Anterior cingulate cortex (tissue), 58 donors: ENCODE data around the gene OR9G1.
"Not testable (repeated sequence)": the region's sequence is repeated elsewhere in the genome, so short reads cannot be mapped to it uniquely, and the experiment has no call there.

Experiments
- DNase-seq, 58 donors: peaks; one replicate each; lab custom pipeline; 2025; lab: John Stamatoyannopoulos, UW

Gene OR9G1, protein sequence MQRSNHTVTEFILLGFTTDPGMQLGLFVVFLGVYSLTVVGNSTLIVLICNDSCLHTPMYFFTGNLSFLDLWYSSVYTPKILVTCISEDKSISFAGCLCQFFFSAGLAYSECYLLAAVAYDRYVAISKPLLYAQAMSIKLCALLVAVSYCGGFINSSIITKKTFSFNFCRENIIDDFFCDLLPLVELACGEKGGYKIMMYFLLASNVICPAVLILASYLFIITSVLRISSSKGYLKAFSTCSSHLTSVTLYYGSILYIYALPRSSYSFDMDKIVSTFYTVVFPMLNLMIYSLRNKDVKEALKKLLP

GRCh38 chr11:56698795-56699194 lies at the start of gene OR9G1:
Gene OR9G1 (plus strand): TSS chr11:56699095. CDS start chr11:56700388, 1,293 bp downstream.
- no peak for DNase-seq

- DNase-seq = no peak
Measured at GRCh38 chr11:56659755-56660154, 39.1 kb upstream of the OR9G1 start.

DNA sequence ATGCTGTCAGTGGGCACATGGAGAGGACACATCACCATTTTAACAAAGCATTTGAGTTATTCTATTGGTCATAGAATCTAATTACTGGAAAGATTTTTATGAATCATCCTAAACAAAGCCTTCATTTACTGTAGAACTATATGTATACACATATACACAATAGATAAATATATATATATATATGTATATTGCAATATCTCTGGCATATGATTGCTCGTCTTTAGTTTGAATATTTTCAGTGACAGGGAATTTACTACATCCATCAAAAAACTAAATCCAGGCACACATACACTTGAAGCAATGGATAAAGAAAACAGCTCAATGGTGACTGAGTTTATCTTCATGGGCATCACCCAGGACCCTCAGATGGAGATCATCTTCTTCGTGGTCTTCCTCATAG lies 35.5 kb upstream of the OR9G1 start, which contains the start of gene OR5AR1:
Gene OR5AR1, plus strand, starts transcription at position 301 of the 400 bp plus-strand sequence. Its CDS starts 0 bp downstream, at position 301.
- DNase-seq = no peak

- no peak for DNase-seq
Measured at GRCh38 chr11:56670984-56671383, 27.9 kb upstream of the OR9G1 start.

DNA sequence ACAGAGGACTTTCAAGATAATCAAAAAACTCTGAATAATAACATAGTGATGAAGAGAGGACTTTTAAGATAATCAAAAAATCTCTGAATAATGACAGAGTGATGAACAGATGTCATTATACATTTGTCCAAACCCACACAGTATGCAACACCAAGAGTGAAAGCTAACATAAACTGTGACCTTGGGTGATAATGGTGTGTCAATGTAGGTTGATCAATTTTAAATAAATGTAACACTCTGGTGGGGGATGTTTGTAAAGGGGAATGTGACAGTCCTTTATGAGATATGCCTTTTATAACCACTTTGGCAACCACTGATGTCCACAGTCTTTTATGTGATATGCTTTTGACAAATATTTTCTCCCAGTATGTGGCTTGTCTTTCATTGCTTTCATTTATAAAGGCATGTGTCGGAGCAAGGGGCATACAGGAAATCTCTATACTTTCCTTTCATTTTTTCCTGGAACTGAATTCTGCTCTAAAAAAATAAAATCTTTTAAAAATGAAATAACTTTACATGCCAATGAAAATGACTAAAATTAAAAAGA lies 10.3 kb upstream of the OR9G1 start:
- DNase-seq = no peak

DNA sequence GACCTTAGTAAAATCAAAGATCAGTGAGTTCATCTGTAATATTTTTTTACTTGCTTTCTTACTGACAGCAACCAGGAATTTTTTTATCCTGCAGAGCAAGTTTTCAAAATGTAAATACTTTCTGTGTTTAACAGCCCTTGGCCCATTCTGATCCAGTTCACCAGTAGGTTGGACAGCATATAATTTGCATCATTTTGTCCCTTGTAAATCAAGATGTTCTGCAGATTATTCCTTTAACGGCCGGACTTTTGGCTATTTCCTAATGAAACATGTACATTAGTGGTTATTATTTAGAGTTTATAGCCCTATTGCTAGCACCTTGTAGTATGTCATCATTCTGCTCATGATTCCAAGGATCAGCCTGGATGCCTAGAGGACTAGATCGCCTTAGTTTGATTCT lies 7.7 kb upstream of the OR9G1 start:
- DNase-seq = not testable (repeated sequence)

GRCh38 chr11:56693428-56693827 lies 5.5 kb upstream of the OR9G1 start:
- no peak for DNase-seq

- DNase-seq = no peak
Measured at GRCh38 chr11:56700242-56700913, 1.5 kb downstream of the OR9G1 start.

DNA sequence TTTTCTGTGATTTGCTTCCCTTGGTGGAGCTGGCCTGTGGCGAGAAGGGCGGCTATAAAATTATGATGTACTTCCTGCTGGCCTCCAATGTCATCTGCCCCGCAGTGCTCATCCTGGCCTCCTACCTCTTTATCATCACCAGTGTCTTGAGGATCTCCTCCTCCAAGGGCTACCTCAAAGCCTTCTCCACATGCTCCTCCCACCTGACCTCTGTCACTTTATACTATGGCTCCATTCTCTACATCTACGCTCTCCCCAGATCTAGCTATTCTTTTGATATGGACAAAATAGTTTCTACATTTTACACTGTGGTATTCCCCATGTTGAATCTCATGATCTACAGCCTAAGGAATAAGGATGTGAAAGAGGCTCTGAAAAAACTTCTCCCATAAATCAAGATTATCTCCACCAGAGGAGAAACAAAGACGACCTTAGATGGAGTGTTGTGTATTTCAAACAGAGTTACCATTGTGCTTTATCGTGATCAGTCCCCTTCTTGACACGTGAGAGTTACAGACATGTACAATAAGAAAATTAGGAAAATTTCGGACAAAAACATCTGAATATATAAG lies 2.1 kb downstream of the OR9G1 start:
- DNase-seq = no peak

- no peak for DNase-seq
Measured at GRCh38 chr11:56705784-56706396, 7.0 kb downstream of the OR9G1 start.

- no peak for DNase-seq
Measured at GRCh38 chr11:56706486-56706885, 7.6 kb downstream of the OR9G1 start.

DNA sequence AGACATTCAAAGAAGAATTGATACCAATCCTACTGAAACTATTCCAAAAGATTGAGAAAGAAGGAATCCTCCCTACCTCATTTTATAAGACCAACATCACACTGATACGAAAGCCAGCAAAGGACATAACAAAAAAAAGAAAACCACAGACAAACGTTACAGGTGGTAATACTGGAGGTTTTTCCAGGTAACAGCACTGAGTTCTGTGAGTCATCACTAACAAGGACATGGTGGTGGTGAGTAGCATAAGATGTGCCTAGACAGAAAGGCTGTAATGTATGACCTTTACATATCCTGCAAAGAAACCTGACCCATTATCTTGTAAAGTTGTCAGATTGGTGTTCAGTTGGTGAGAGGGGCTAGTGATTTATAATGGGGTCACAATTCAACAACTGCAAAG lies 15.3 kb downstream of the OR9G1 start:
- no peak for DNase-seq

DNA sequence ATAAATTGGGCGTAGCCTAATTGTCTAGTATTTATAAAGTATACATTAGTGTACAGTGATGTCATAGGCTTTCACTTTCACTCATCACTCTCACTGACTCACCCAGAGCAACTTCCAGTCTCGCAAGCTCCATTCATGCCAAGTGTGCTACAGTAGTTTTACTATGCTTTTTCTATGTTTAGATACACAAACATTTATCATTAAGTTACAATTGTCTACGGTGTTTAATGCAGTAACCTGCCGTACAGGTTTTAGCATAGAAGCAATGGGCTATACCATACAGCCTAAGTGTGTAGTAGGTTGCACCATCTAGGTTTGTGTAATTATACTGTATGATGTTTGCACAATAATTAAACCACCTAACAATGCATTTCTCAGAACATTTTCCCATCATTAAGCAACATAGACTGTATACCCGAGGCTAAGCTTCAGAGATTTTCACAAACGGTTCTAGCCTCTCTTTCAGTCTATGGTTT lies 17.5 kb downstream of the OR9G1 start:
- no peak for DNase-seq

GRCh38 chr11:56720513-56720912 lies 21.6 kb downstream of the OR9G1 start:
- no peak for DNase-seq

- no peak for DNase-seq
Measured at GRCh38 chr11:56740107-56740506, 41.2 kb downstream of the OR9G1 start.

- DNase-seq = no peak
Measured at GRCh38 chr11:56740886-56741285, 42.0 kb downstream of the OR9G1 start.

DNA sequence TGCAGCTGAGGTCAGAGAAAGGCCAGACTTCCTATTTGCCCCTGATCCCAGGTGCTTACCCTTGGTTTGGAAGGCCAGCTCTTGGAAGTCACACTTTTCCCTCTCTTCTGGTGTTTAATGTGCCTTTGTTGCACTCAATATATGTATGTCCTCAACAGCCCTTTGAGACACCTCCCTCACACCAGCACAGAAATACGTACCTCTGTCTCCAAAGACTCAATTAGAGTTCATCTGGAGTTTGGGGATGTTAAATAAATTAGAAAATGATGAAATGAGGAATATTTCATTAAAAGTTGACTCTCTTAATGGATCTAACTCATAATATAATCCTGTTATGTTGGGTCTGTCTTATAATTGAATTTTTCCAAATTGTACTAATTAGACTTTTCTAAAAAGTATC lies 49.7 kb downstream of the OR9G1 start, which contains the start of gene OR9G4:
Gene OR9G4, minus strand, starts transcription at position 101 of the 400 bp plus-strand sequence. CDS start 4,931 bp downstream, outside the sequence.
- DNase-seq = no peak

DNA sequence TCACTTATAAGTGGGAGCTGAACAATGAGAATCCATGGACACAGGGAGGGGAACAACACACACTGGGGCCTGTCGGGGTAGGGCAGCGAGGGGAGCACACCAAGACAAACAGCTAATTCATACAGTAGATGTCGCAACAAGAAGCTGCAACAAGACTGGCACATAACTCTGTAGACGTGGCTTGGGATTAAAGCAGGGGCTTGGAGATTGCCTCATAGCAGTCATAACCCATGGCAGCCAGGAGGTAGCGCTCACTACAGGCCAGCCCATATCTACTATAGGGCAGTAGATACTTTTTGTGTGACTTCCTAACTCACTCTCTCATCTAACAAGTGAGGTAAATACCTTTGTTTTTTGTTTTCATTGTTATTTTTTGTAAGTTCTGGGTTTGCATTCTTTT lies 51.3 kb downstream of the OR9G1 start:
- DNase-seq = no peak

GRCh38 chr11:56751480-56751879 lies 52.6 kb downstream of the OR9G1 start:
- no peak for DNase-seq
